ES-I3 (cell line): ENCODE measurements around the gene PARK7.

ENCODE experiments used
- H3K36me3 ChIP-seq: 2 replicates; pipeline ENCODE4 v1.6.1; 2013; ENCODE audit warnings: mild to moderate bottlenecking, low read length, control low read depth, moderate library complexity; ENCODE audit not compliant: insufficient read depth
- H3K4me1 ChIP-seq: 2 replicates; pipeline ENCODE4 v1.6.1; 2013; ENCODE audit warnings: mild to moderate bottlenecking, control low read depth, low read length; ENCODE audit not compliant: insufficient read depth
- H3K9ac ChIP-seq: 2 replicates; pipeline ENCODE4 v1.6.1; 2013; ENCODE audit warnings: low read depth, mild to moderate bottlenecking, low read length, moderate library complexity
- H3K9me3 ChIP-seq: 2 replicates; pipeline ENCODE4 v1.6.1; 2013; ENCODE audit warnings: mild to moderate bottlenecking, low read length, moderate library complexity; ENCODE audit not compliant: control insufficient read depth, insufficient read depth

PARK7 gene

DNA sequence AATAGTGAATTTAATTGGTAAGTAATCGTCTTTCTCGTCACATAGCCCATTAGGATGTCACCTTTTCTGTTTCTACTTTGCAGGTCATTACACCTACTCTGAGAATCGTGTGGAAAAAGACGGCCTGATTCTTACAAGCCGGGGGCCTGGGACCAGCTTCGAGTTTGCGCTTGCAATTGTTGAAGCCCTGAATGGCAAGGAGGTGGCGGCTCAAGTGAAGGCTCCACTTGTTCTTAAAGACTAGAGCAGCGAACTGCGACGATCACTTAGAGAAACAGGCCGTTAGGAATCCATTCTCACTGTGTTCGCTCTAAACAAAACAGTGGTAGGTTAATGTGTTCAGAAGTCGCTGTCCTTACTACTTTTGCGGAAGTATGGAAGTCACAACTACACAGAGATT lies 23.3 kb downstream of the PARK7 start:
- Histone ChIP-seq H3K36me3 (peaks cover 12% of the 10 kb centered on the region; the same call in 1 of the 2 replicates), H3K9ac (no peak overlapping the region), H3K4me1 (0 out of 2 replicates have a peak, but pooled peaks cover 11% of the 10 kb centered on the region), H3K9me3 (no peaks in the 10 kb centered on the region)

- no peaks in the 10 kb centered on the region for H3K9me3 ChIP-seq
- H3K36me3 ChIP-seq = peaks cover 12% of the 10 kb centered on the region; the same call in 1 of the 2 replicates
- no peak overlapping the region for H3K9ac ChIP-seq
- H3K4me1 ChIP-seq = 0 out of 2 replicates have a peak, but pooled peaks cover 11% of the 10 kb centered on the region
These were observed 24.5 kb downstream of the PARK7 start for GRCh38 chr1:7985851-7986612.

DNA sequence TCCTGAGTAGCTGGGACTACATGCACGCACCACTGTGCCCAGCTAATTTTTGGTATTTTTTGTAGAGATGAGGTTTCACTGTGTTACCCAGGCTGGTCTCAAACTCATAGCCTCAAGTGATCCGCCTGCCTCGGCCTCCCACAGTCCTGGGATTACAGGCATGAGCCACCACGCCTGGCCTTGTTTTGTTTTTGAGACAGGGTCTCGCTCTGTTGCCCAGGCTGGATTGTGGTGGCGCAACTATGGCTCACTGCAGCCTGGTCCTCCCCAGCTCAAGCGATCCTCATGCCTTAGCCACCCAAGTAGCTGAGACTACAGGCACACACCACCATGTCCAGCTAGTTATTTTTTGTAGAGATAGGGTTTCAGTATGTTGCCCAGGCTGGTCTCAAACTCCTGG lies 26.0 kb downstream of the PARK7 start:
- peaks cover 21% of the 10 kb centered on the region for H3K4me1 ChIP-seq
- no peak overlapping the region for H3K9ac ChIP-seq
- H3K9me3 ChIP-seq = no peaks in the 10 kb centered on the region
- H3K36me3 ChIP-seq = peaks cover 10% of the 10 kb centered on the region; the same call in 1 of the 2 replicates

DNA sequence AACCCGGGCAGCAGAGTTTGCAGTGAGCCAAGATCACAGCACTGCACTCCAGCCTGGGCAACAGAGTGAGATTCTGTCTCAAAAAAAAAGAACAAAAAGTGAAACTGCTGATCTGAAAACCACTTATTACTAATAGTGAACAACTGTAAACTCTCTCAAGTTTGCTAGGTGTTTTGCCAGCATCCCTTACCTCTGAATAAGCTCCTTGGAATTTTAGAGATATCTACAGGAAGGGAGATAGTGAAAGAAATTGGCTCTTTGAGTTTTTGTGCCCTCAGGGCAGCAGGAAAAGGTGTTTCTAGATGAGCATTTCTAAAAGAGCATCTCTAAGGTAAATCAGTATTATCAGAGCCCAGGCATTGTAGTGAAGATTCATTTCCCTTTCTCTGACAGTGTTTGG lies 27.1 kb downstream of the PARK7 start:
- Histone ChIP-seq H3K9ac (no peak overlapping the region), H3K4me1 (peaks cover 21% of the 10 kb centered on the region), H3K9me3 (no peaks in the 10 kb centered on the region), H3K36me3 (peaks cover 10% of the 10 kb centered on the region; the same call in 1 of the 2 replicates)

DNA sequence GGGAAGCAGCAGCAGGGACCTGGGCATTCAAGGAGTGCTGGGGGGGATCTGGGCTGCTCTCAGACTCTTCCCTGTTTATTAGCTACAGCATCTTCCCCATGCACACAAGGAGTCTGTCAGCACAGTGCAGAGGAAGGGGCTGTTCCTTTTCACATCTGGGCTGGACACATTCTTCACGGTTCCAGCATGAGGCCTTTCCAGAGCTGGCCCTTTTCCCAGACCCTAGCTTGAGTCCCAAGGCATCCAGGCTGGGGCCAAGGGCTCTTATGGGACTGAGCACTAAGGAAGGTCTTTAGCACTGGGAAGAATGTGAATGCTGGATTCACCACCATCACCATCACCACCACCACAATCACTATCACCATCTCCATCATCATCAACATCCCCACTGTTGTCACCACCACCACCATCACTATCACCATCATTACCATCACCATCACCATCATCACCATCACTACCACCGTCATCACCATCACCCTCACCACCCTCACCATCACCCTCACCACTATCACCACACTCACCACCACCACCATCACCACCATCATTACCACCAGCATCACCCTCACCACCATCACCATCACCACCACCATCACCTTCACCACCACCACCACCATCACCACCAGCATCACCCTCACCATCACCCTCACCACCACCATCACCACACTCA lies 28.4 kb downstream of the PARK7 start:
- no peaks in the 10 kb centered on the region for H3K9me3 ChIP-seq
- peaks cover 21% of the 10 kb centered on the region for H3K4me1 ChIP-seq
- no peak overlapping the region for H3K9ac ChIP-seq
- peaks cover 4% of the 10 kb centered on the region; the same call in 1 of the 2 replicates for H3K36me3 ChIP-seq

GRCh38 chr1:7991504-7992440 lies 30.3 kb downstream of the PARK7 start:
- H3K9me3 ChIP-seq = no peaks in the 10 kb centered on the region
- H3K9ac ChIP-seq = no peak overlapping the region
- H3K36me3 ChIP-seq = no peaks in the 10 kb centered on the region
- peaks cover 21% of the 10 kb centered on the region for H3K4me1 ChIP-seq

DNA sequence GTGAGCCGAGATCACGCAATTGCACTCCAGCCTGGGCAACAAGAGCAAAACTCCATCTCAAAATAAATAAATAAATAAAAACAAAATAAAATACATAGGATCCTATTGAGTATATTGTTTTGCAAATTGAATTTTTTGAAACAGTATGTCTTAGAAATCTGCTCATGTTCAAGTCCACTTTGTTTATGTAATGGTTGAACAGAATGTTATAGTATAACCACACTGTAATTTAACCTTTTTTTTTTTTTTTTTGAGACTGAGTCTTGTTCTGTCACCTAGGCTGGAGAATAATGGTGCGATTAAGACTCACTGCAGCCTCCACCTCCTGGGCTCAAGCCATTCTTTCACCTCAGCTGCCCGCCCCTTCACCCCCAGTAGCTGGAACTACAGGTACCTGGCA lies 31.4 kb downstream of the PARK7 start:
- no peaks in the 10 kb centered on the region for H3K36me3 ChIP-seq
- no peaks in the 10 kb centered on the region for H3K9me3 ChIP-seq
- no peak overlapping the region for H3K9ac ChIP-seq
- H3K4me1 ChIP-seq = peaks cover 21% of the 10 kb centered on the region

DNA sequence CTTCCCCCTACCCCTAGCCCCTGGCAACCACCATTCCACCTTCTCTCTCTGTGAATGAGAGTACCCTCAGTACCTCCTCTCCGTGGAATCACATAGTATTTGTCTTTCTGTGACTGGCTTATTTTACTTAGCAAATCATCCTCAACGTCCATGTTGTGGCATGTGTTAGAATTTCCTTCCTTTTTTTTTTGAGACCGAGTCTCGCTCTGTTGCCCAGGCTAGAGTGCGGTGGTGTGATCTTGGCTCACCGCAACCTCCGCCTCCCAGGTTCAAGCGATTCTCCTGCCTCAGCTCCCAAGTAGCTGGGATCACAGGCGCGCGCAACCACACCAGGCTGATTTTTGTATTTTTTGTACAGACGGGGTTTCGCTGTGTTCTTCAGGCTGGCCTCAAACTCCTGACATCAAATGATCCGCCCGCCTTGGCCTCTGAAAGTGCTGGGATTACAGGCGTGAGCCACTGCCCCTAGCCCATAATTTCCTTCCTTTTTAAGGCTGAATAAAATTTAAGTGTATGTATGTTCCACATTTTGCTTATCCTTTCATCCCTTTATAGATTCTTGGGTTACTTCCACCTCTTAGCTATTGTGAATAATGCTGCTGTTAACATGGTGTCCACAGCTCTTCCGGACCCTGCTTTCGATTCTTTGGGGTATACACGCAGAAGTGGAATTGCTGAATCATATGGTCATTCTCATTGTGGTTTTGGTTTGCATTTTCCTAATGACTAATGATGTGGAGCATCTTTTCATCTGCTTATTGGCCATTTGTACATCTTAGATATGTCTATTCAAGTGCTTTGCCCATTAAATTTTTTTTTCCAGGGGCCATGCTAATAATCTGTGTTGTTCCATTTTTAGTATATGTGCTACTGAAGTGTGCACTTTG lies 32.3 kb downstream of the PARK7 start:
- no peaks in the 10 kb centered on the region for H3K36me3 ChIP-seq
- no peak overlapping the region for H3K9ac ChIP-seq

GRCh38 chr1:7994827-7995226 lies 33.3 kb downstream of the PARK7 start:
- no peaks in the 10 kb centered on the region for H3K36me3 ChIP-seq
- peaks cover 10% of the 10 kb centered on the region for H3K4me1 ChIP-seq
- no peaks in the 10 kb centered on the region for H3K9me3 ChIP-seq
- no peak overlapping the region for H3K9ac ChIP-seq

More for the DNA sequence above, 32.3 kb downstream of the PARK7 start:
- H3K4me1 ChIP-seq = peaks cover 15% of the 10 kb centered on the region
- H3K9me3 ChIP-seq = no peaks in the 10 kb centered on the region

DNA sequence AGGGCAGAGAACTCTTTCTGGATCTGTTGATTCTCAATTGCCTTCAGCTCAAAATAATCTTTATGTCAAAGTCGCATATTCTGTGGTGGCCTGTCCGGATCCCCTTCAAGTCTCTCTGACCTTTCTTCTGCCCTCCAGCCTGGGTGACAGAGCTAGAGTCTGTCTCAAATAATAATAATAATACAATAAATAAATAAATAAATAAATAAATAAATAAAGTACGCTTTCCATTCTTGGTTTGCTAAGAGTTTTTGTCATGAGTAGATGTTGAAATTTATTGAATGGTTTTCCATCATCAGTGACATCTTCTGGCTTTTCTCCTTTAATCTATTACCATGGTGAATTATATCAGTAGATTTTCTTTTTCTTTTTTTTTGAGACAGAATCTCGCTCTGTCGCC lies 33.9 kb downstream of the PARK7 start:
- H3K9ac ChIP-seq = no peak overlapping the region
- peaks cover 10% of the 10 kb centered on the region for H3K4me1 ChIP-seq
- H3K9me3 ChIP-seq = no peaks in the 10 kb centered on the region
- H3K36me3 ChIP-seq = no peaks in the 10 kb centered on the region

DNA sequence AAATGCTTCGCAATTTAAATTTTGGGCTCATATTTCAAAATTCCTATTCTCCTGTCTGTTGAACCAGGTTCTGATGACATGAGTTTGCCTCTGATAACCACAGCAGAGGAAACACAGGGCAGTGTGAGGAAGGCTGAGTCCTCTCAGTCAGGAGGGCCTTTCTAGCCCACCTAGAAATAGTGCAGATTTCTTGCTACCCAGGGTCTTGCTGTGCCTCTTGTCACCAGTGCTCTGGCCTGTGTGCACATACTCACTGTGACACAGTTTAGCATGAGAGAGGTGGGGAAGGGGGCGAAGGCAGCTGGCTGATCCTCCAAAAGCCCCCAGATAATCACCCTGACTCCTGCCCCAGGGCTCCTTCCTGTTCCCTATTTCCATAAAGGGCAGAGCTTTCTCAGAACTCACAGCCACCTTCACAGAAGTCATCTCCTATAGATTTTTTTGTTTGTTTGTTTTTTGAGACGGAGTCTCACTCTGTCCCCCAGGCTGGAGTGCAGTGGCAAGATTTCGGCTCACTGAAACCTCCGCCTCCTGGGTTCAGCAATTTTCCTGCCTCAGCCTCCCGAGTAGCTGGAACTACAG lies 40.9 kb downstream of the PARK7 start:
- Histone ChIP-seq H3K4me1 (peaks cover 26% of the 10 kb centered on the region), H3K36me3 (no peaks in the 10 kb centered on the region), H3K9me3 (no peaks in the 10 kb centered on the region), H3K9ac (no peak overlapping the region)

- Histone ChIP-seq H3K9me3 (no peaks in the 10 kb centered on the region), H3K36me3 (no peaks in the 10 kb centered on the region), H3K4me1 (peaks cover 26% of the 10 kb centered on the region), H3K9ac (no peak overlapping the region)
These were observed 41.4 kb downstream of the PARK7 start for GRCh38 chr1:8002921-8003320.

GRCh38 chr1:8003438-8004112 lies 42.1 kb downstream of the PARK7 start:
- no peak overlapping the region for H3K9ac ChIP-seq

More at GRCh38 chr1:8003438-8004112, 42.1 kb downstream of the PARK7 start:
- no peaks in the 10 kb centered on the region for H3K9me3 ChIP-seq
- peaks cover 26% of the 10 kb centered on the region for H3K4me1 ChIP-seq
- no peaks in the 10 kb centered on the region for H3K36me3 ChIP-seq
